Epithelial cell of proximal tubule (primary cell): Measurements from ENCODE around the gene AOPEP. TPM values are rescaled to one million over a fixed set of nuclear protein-coding genes. Genes with fewer than 3 reads are reported as not detected.

Experiments
- DNase-seq: peaks from one replicate; pipeline ENCODE4 v3.0.0-alpha.2; 2011; ENCODE audit warnings: low read depth
- H3K4me3 ChIP-seq: 2 replicates; pipeline ENCODE4 v1.5.1; 2011; ENCODE audit warnings: low read depth, mild to moderate bottlenecking, low read length
- total RNA-seq: library from RNA; depleted of rRNA; stranded (reverse); fragments of >200 nt; gene quantifications from 2 replicates; pipeline ENCODE4 v1.2.3, GENCODE V29; 2015
- TF ChIP-seq, protein P1 (sequence below): conservative IDR thresholded peaks from 2 replicates; pipeline ENCODE4 v1.5.1; 2012; ENCODE audit warnings: low read depth, mild to moderate bottlenecking, low read length

The AOPEP gene
- total RNA-seq, 1 donor from 2014 or later, result 27.0 TPM

DNA sequence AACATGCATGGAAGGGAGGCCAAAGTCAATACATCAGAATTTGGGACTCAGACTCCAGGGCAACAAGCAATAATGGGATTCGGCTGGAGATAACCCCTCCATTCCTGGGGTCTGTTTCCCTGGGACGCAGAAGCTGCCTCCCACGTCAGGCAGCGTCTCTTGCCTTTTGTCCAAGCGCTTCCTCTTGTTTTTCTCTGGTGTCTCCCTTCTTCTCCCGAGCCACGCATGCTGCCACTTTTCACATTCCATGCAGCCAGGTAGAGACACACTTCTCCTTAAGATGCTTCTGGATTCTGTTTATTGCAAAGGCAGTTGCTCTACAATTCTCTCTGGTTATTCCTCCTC is 267.3 kb downstream of the AOPEP start:
- H3K4me3 ChIP-seq, result no peak overlapping the region
- DNase-seq, result no peak
- TF ChIP-seq, protein P1, sequence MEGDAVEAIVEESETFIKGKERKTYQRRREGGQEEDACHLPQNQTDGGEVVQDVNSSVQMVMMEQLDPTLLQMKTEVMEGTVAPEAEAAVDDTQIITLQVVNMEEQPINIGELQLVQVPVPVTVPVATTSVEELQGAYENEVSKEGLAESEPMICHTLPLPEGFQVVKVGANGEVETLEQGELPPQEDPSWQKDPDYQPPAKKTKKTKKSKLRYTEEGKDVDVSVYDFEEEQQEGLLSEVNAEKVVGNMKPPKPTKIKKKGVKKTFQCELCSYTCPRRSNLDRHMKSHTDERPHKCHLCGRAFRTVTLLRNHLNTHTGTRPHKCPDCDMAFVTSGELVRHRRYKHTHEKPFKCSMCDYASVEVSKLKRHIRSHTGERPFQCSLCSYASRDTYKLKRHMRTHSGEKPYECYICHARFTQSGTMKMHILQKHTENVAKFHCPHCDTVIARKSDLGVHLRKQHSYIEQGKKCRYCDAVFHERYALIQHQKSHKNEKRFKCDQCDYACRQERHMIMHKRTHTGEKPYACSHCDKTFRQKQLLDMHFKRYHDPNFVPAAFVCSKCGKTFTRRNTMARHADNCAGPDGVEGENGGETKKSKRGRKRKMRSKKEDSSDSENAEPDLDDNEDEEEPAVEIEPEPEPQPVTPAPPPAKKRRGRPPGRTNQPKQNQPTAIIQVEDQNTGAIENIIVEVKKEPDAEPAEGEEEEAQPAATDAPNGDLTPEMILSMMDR, result no peak

DNA sequence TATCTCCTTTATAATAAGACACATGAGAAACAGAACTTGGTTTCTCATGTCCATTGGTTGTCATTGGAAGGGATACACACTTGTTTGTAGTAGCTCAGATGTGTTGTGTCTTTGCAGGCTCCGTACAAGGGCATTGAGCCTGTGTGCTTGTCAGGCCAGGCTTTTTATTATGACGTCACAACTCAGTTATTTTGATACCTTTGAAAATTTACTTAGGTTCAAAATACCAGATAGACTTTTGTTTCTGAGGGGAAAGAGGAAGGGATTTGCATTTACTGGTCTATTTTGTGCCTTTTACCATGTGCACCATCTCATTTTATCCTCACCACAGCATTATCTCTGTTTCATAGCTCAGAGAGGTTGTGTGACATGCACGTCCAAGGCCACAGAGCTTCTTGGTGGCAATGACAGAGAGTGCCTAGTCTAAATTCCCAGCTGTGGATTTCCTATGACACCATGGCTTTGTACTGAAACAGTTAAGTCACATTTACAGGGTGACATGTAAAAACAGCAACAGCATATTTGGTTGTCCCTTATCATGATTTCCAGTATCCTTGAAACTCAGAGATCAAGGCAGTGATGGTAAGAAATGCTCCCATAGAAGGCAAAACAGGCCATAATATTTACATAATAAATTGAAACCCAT is 268.7 kb downstream of the AOPEP start:
- TF ChIP-seq, protein P1, result no peak
- no peak overlapping the region for H3K4me3 ChIP-seq
- DNase-seq, result no peak

DNA sequence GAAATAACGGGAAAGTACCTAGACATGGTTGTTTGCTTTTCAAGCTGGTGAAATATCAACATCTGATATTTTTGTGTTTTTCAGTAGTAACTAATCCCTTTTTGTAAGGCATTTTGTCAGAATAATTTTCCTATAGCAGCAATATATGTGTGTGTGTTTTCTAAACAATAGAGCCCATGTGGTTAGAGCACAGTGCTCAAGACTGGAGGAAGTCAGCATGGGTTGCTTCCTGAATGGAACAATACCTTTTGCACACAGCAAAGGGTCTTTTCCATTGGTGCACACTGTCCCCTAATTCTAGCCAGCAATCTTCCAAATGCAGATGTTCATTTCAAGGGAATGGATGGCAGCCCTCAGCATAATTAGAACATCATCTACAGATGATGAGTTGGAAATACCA is 270.1 kb downstream of the AOPEP start:
- TF ChIP-seq, protein P1, result no peak
- H3K4me3 ChIP-seq, result no peak overlapping the region
- no peak for DNase-seq

DNA sequence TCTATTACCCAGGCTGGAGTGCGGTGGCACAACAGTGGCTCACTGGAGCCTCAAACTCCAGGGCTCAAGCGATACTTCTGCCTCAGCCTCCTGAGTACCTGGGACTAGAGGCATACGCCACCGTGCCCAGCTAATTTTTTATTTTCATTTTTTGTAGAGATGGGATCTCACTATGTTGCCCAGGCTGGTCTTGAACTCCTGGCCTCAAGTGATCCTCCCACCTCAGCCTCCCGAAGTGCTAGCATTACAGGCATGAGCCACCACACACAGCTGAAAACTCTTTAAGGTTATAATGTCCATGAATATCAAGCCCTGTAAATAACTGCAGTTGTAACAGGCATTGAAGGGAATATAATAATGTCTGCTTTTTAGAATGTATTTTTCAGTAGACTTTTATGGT is 271.2 kb downstream of the AOPEP start:
- DNase-seq, result no peak
- TF ChIP-seq, protein P1, result no peak
- no peak overlapping the region for H3K4me3 ChIP-seq

DNA sequence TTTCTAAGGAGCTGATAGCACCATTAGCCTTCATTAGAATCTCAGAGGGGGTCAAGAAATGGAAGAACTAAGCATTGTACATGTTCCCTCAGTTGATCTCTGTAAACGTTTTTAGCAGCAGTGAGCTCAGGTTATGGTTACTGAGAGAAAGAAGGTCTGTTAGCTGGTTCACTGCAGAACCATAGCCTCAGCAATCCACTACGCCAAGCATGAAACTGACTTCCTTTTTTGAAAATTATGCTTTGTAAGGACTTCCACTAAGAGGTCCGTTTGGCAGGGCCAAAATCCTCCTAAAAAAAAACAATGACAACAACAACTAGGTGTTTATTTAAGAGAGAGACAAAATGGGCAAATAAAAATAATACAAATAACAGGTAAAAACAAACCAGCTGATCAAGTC is 273.3 kb downstream of the AOPEP start:
- H3K4me3 ChIP-seq, result no peak overlapping the region
- TF ChIP-seq, protein P1, result no peak
- no peak for DNase-seq

DNA sequence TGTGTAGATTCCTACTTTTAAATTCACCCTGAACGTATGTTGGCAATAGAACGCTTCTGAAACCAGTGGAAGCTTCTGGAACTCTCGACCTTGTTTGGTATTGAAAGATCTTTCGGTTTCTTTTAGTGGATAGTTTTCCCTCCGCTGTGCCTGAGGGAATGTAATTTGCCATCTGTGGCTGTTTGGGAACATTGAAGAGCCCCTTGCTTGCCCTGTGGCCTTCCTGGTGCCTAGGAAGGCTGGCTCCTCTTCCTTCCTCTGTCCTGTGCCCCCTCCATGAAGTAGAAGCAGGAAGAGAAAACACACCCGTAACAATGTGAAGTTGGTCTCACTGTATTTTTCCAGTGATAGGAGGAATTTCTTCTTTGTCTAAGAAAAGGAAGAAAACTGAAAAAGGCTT is 274.3 kb downstream of the AOPEP start:
- no peak for DNase-seq
- H3K4me3 ChIP-seq, result no peak overlapping the region
- TF ChIP-seq, protein P1, result no peak

DNA sequence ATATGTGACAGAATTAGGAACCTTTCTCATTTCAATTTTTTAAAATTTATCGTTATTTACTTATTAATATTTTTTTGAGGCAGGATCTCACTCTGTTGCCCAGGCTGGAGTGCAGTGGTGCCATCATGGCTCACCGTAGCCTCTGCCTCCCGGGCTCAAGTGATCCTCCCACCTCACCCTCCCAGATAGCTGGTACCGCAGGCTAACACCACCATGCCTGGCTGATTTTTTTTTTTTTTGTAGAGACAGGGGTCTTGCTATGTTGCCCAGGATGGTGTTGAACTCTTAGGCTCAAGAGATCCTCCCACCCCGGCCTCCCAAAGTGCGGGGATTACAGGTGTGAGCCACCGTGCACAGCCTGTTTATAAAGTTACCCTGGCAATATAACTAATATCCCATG is 275.2 kb downstream of the AOPEP start:
- no peak for DNase-seq

More for the DNA sequence above, 275.2 kb downstream of the AOPEP start:
- no peak overlapping the region for H3K4me3 ChIP-seq
- TF ChIP-seq, protein P1, result no peak
